GM23338 (cell line): ENCODE measurements around the gene PPM1N.

Experiments
- CREB1 ChIP-seq: fragments of 250-450 bp; sonication (Bioruptor Pico); IDR thresholded peaks from 2 replicates; pipeline ENCODE4 v1.5.0; 2020; ENCODE audit warnings: low read depth, mild to moderate bottlenecking, moderate library complexity
- CTCF ChIP-seq, 2 experiments: fragments of 200-600 bp in 1 of 2; sonication (generic) in 1 of 2; conservative IDR thresholded peaks; 2 replicates each; pipeline versions ENCODE4 v1.5.1 to v1.6.1; 2016 to 2017; ENCODE audit warnings: antibody characterized with exemption in 2 of 2, low read depth in 2 of 2, mild to moderate bottlenecking in 2 of 2, moderate library complexity in 1 of 2
- ETS1 ChIP-seq: IDR thresholded peaks from 2 replicates; pipeline ENCODE4 v1.6.1; 2016; ENCODE audit warnings: antibody characterized with exemption
- EZH2 ChIP-seq: fragments of 200-600 bp; sonication (generic); IDR thresholded peaks from one replicate; pipeline ENCODE4 v1.8.0; 2017; ENCODE audit warnings: antibody characterized with exemption, mild to moderate bottlenecking, low read depth; ENCODE audit not compliant: unreplicated experiment
- JUNB ChIP-seq: IDR thresholded peaks from one replicate; pipeline ENCODE4 v1.6.1; 2016; ENCODE audit warnings: antibody characterized with exemption; ENCODE audit not compliant: unreplicated experiment
- POLR2AphosphoS5 ChIP-seq: IDR thresholded peaks from 2 replicates; pipeline ENCODE4 v1.6.1; 2016; ENCODE audit warnings: antibody characterized with exemption, low read depth
- REST ChIP-seq: IDR thresholded peaks from one replicate; pipeline ENCODE4 v1.6.1; 2018; ENCODE audit warnings: antibody characterized with exemption; ENCODE audit not compliant: unreplicated experiment

- no peak for TF ChIP-seq CTCF (conservative IDR thresholded peaks at IDR 0.05; ENCODE audit: low read depth in 2 of 2)
- no peak for TF ChIP-seq CREB1
- no peak for TF ChIP-seq JUNB
- TF ChIP-seq REST = no peak
- no peak for TF ChIP-seq EZH2
- no peak for TF ChIP-seq ETS1
- no peak for TF ChIP-seq POLR2AphosphoS5
Measured at GRCh38 chr19:45526143-45526542, 27.9 kb downstream of the PPM1N start.
